IPS DF 6.9 (cell line): ENCODE measurements around the gene UHRF1.
"Not testable (repeated sequence)": the region's sequence is repeated elsewhere in the genome, so short reads cannot be mapped to it uniquely, and the experiment has no call there.

Experiments
- DNase-seq: peaks from one replicate; pipeline ENCODE4 v3.0.0-alpha.2; 2013; ENCODE audit warnings: low read depth, low spot score
- H3K27ac ChIP-seq: one replicate; pipeline ENCODE4 v1.5.1; 2013; ENCODE audit warnings: low read length, control low read depth
- H3K27me3 ChIP-seq: 2 replicates; pipeline ENCODE4 v1.6.1; 2013; ENCODE audit warnings: mild to moderate bottlenecking, low read length; ENCODE audit not compliant: control insufficient read depth, insufficient read depth
- H3K36me3 ChIP-seq: 2 replicates; pipeline ENCODE4 v1.6.1; 2013; ENCODE audit warnings: low read length; ENCODE audit not compliant: control insufficient read depth, insufficient read depth
- H3K4me1 ChIP-seq: 2 replicates; pipeline ENCODE4 v1.6.1; 2013; ENCODE audit warnings: low read length; ENCODE audit not compliant: control insufficient read depth, insufficient read depth
- H3K4me3 ChIP-seq: 2 replicates; pipeline ENCODE4 v1.5.1; 2013; ENCODE audit warnings: mild to moderate bottlenecking, low read length
- H3K9me3 ChIP-seq: 2 replicates; pipeline ENCODE4 v1.6.1; 2013; ENCODE audit warnings: low read length, inconsistent platforms; ENCODE audit not compliant: control insufficient read depth, insufficient read depth
- WGBS: extraction: QIAGEN DNeasy Blood & Tissue Kit; methylation state at CpG from one replicate; pipeline ENCODE4 v1.1.7; 2013; ENCODE audit warnings: mixed read lengths, missing lambda C conversion rate; ENCODE audit not compliant: insufficient read length, insufficient coverage; 5-methylcytosine and 5-hydroxymethylcytosine counted together

UHRF1 gene

DNA sequence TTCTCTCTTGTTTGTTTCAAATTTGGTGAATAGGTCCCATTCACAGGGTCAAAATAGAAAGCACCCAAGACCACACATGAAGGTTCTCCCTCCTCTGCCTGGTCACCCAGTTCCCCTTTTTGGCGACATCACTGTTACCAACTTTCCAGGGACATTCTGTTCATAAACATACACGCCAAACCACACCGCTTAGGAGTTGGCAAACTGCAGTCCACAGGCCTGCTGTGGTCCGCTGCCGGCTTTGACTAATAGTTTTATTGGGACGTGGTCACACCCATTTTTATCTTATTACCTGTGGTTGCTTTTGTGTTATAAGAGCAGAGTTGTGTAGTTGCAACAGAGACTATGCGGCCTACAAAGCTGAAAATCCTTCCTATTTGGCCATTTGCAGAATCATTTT lies 24.2 kb downstream of the UHRF1 start:
- Histone ChIP-seq H3K27ac (no peak overlapping the region), H3K36me3 (peaks cover 33% of the 10 kb centered on the region), H3K4me3 (no peak overlapping the region), H3K9me3 (no peaks in the 10 kb centered on the region), H3K27me3 (no peaks in the 10 kb centered on the region), H3K4me1 (no peaks in the 10 kb centered on the region)
- no CpG with 5 or more reads among the region's 7 CpGs for WGBS
- DNase-seq, result no peak

DNA sequence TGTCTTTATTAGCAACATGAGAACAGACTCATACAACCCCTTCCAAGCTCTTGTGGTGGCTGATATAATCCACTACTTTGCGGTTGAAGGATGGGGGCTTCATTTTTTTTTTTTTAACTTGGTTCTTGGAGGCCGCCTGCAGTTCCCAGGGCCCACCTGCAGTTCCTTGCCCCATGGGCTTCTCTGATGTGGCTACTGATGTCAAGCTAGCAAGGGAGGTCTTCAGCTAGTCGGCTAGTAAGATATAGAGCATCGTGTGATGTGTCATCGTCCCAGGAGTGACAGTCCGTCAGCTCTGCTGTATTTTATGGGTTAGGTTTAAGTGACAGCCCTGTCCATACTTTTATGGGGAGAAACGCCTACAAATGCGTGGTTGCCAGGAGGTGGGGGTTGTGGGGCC lies 26.1 kb downstream of the UHRF1 start:
- DNase-seq, result no peak
- no peak overlapping the region for H3K4me3 ChIP-seq
- H3K27me3 ChIP-seq, result no peaks in the 10 kb centered on the region
- H3K4me1 ChIP-seq, result no peaks in the 10 kb centered on the region
- H3K36me3 ChIP-seq, result peaks cover 25% of the 10 kb centered on the region
- no peaks in the 10 kb centered on the region for H3K9me3 ChIP-seq
- WGBS, result no CpG with 5 or more reads among the region's 8 CpGs
- H3K27ac ChIP-seq, result no peak overlapping the region

DNA sequence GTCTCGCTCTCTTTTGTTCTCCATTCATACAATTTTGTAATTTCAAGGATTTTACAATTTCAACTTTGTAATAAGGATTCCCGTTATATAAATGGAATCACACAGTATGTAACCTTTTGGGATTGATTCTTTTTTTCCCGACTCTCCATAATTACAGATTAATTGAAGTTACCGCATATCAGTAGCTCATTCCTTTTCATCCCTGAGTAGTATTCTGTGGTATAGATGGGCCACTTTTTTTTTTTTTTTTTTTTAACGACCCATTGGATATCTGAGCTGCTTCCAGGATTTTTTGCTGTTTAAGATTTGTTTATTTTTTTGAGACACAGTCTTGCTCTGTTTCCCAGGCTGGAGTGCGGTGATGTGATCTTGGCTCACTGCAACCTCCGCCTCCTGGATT lies 27.8 kb downstream of the UHRF1 start:
- H3K9me3 ChIP-seq, result no peaks in the 10 kb centered on the region
- H3K36me3 ChIP-seq, result peaks cover 25% of the 10 kb centered on the region
- no CpG with 5 or more reads among the region's 7 CpGs for WGBS
- H3K27me3 ChIP-seq, result no peaks in the 10 kb centered on the region
- H3K27ac ChIP-seq, result no peak overlapping the region
- no peaks in the 10 kb centered on the region for H3K4me1 ChIP-seq
- no peak overlapping the region for H3K4me3 ChIP-seq
- no peak for DNase-seq

DNA sequence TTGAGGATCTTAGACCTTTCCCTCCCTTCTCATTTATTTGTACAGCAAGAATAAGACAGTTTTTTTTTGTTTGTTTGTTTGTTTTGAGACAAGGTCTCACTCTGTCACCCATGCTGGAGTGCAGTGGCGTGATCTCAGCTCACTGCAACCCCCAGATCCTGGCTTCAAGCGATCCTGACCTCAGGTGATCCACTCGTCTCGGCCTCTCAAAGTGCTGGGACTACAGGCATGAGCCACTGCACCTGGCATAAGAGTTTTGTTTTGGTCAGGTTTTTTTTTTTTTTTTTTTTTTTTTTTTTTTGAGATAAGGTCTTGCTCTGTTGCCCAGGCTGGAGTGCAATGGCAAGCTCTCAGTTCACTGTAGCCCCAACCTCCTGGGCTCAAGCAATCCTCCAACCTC lies 29.2 kb downstream of the UHRF1 start:
- no CpG with 5 or more reads among the region's 4 CpGs for WGBS
- peaks cover 21% of the 10 kb centered on the region for H3K36me3 ChIP-seq
- not testable (repeated sequence) for H3K9me3 ChIP-seq, H3K4me3 ChIP-seq, H3K4me1 ChIP-seq, H3K27me3 ChIP-seq, DNase-seq, H3K27ac ChIP-seq

DNA sequence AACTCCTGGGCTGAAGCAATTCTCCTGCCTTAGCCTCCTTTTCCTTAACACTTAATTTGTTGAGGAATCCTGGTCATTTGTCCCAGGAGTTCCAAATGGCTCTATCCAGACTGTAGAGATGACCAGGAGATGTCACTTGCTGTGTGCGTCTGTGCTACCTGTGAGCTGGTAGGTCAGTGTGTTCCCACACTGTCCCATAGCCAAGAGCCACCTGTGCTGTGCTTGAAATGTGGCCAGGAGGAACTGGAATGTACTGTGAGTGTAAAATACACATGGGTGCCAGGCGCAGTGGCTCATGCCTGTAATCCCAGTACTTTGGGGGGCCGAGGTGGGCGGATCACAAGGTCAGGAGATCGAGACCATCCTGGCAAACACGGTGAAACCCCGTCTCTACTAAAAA lies 30.2 kb downstream of the UHRF1 start:
- no CpG with 5 or more reads among the region's 7 CpGs for WGBS
- Histone ChIP-seq H3K27me3 (no peaks in the 10 kb centered on the region), H3K4me3 (no peak overlapping the region), H3K4me1 (no peaks in the 10 kb centered on the region), H3K9me3 (no peaks in the 10 kb centered on the region), H3K36me3 (peaks cover 25% of the 10 kb centered on the region), H3K27ac (no peak overlapping the region)
- DNase-seq, result no peak

DNA sequence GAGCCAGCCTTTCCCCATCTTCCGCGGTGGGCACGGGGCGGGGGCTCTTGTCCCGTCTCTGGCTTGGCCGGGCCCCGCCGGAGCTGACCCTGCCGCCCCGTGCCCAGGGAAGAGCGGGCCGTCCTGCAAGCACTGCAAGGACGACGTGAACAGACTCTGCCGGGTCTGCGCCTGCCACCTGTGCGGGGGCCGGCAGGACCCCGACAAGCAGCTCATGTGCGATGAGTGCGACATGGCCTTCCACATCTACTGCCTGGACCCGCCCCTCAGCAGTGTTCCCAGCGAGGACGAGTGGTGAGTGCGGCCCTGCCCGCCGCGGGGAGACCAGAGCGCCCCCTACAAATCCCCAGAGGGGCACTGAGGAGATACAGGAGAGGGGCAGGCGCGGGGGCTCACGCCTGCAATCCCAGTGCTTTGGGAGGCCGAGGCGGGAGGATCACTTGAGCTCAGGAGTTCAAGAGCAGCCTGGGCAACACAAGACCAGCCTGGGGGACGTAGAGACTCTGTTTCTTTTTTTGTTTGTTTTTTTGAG lies 32.4 kb downstream of the UHRF1 start:
- not testable (repeated sequence) for H3K4me3 ChIP-seq, DNase-seq, H3K4me1 ChIP-seq, H3K27ac ChIP-seq, H3K27me3 ChIP-seq, H3K9me3 ChIP-seq
- H3K36me3 ChIP-seq, result peaks cover 31% of the 10 kb centered on the region
- no CpG with 5 or more reads among the region's 35 CpGs for WGBS

DNA sequence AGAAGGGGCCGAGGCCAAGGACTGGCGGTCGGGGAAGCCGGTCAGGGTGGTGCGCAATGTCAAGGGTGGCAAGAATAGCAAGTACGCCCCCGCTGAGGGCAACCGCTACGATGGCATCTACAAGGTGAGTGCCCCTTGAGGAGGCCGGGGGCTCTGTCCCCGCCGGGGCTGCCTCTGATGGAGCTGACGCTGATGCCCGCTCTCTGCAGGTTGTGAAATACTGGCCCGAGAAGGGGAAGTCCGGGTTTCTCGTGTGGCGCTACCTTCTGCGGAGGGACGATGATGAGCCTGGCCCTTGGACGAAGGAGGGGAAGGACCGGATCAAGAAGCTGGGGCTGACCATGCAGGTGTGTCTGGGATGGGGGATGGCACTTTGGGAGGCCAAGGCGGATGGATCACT lies 41.3 kb downstream of the UHRF1 start:
- H3K9me3 ChIP-seq, DNase-seq, H3K27ac ChIP-seq, H3K4me1 ChIP-seq, H3K4me3 ChIP-seq, H3K27me3 ChIP-seq: not testable (repeated sequence)
- no CpG with 5 or more reads among the region's 23 CpGs for WGBS
- H3K36me3 ChIP-seq, result peaks cover 27% of the 10 kb centered on the region

DNA sequence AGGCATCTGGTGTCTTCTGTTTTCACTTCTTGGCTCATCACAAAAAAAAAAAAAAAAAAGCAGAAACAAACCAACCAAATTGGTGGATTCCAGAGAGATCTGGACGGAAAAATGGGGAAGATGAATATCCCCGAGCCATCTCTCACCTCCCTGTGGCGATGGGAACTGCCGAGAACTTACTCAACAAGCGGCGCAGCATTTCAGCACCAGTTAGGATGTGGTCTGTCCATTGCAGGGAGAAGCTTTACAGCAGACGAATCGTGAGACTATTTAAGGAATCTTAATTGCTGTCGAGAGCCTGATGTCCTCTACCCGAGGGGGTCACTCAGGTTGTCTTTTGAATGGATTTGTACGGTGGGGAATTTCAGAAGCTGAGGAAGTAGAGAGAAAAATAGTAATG lies 42.4 kb downstream of the UHRF1 start:
- H3K4me1 ChIP-seq, result no peaks in the 10 kb centered on the region
- H3K9me3 ChIP-seq, result no peaks in the 10 kb centered on the region
- WGBS, result no CpG with 5 or more reads among the region's 11 CpGs
- H3K4me3 ChIP-seq, result no peak overlapping the region
- H3K27me3 ChIP-seq, result no peaks in the 10 kb centered on the region
- DNase-seq, result no peak
- H3K36me3 ChIP-seq, result peaks cover 27% of the 10 kb centered on the region
- no peak overlapping the region for H3K27ac ChIP-seq

DNA sequence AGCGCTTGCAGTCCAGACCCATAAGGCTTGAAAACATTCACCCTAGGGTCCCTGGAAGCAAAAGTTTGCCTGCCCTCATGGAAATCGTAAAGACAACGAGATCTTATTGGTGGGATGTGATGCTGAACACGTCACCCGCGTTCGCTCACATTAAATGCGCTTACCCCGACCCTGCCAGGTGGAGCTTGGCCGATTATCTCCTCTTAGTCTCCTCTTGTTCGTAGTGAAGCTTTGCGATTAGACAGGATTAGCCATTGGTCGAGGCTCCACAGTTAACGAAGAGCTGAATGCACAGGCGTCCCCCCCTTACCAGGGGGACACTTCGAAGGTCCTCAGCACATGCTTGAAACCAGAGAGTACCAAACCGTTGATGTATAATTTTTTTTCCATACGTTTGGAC lies 43.6 kb downstream of the UHRF1 start:
- no peak for DNase-seq
- Histone ChIP-seq H3K36me3 (peaks cover 27% of the 10 kb centered on the region), H3K4me3 (no peak overlapping the region), H3K27ac (no peak overlapping the region), H3K27me3 (no peaks in the 10 kb centered on the region), H3K9me3 (no peaks in the 10 kb centered on the region), H3K4me1 (no peaks in the 10 kb centered on the region)
- WGBS, result no CpG with 5 or more reads among the region's 18 CpGs

DNA sequence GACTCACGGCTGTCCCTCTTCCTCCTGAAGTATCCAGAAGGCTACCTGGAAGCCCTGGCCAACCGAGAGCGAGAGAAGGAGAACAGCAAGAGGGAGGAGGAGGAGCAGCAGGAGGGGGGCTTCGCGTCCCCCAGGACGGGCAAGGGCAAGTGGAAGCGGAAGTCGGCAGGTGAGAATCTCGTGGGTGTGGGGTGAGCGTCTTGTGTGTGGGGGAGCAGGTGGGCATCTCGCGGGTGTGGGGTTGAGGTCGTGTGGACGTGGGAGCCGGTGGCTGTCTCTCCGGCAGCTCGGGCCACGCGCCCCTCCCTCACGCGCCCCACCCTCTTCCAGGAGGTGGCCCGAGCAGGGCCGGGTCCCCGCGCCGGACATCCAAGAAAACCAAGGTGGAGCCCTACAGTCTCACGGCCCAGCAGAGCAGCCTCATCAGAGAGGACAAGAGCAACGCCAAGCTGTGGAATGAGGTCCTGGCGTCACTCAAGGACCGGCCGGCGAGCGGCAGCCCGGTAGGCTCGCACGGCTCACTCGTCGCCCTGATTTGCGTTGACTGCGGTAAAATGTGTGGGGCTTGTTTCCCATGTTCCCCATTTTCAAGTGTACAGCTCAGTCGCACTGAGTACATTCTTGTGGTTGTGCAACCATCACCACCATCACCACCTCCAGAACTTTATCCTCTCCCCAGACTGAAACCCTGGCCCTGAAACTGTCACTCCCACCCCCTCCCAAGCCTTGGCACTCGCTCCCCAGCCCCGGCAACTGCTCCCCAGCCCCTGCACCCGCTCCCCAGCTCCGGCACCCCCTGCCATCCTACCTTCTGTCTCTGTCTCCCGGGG lies 45.2 kb downstream of the UHRF1 start:
- peaks cover 28% of the 10 kb centered on the region for H3K36me3 ChIP-seq
- no CpG with 5 or more reads among the region's 46 CpGs for WGBS
- H3K27ac ChIP-seq, H3K27me3 ChIP-seq, DNase-seq, H3K4me1 ChIP-seq, H3K9me3 ChIP-seq, H3K4me3 ChIP-seq: not testable (repeated sequence)

DNA sequence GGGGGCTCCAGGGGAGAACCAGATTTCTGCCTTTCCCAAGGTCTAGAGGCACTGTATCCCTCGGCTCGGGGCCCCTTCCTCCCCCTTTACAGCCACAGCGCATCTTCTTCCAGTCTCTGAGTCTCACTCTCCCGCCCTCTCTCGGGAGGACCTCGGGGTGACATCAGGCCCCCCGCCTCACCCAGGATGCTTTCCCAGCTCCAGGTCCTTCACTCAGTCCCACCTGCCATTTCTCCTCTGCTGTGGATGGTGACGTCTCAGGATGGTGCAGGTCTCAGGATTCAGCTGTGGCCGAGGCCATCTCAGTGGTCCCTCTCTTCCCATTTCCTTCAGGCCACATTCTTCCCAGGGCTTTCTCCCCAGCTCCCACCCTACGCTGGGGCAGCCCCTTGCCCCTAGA lies 46.0 kb downstream of the UHRF1 start:
- Histone ChIP-seq H3K27ac (no peak overlapping the region), H3K36me3 (peaks cover 26% of the 10 kb centered on the region), H3K4me3 (no peak overlapping the region), H3K4me1 (no peaks in the 10 kb centered on the region), H3K9me3 (no peaks in the 10 kb centered on the region), H3K27me3 (no peaks in the 10 kb centered on the region)
- no peak for DNase-seq
- no CpG with 5 or more reads among the region's 10 CpGs for WGBS
